Upper lobe of right lung (tissue), 1 donor: ENCODE data around the gene TRAF2. TPM values are rescaled to one million over a fixed set of nuclear protein-coding genes. Genes with fewer than 3 reads are reported as not detected.

Experiments
- ATAC-seq: fragments of 200-7000 bp; cut with Tn5 transposase; one replicate; pipeline ENCODE4 v1.9.1; 2020; ENCODE audit warnings: mild to moderate bottlenecking, moderate library complexity
- DNase-seq: peaks from one replicate; pipeline ENCODE4 v3.0.0-alpha.2; 2020
- H3K27ac ChIP-seq: fragments of 200-600 bp; one replicate; pipeline ENCODE4 v1.8.0; 2022
- H3K27me3 ChIP-seq: fragments of 200-600 bp; one replicate; pipeline ENCODE4 v1.8.0; 2022; ENCODE audit warnings: mild to moderate bottlenecking
- H3K36me3 ChIP-seq: fragments of 200-600 bp; one replicate; pipeline ENCODE4 v1.8.0; 2022
- H3K4me1 ChIP-seq: fragments of 200-600 bp; one replicate; pipeline ENCODE4 v1.8.0; 2022
- H3K4me3 ChIP-seq: fragments of 200-600 bp; one replicate; pipeline ENCODE4 v1.8.0; 2022; ENCODE audit warnings: mild to moderate bottlenecking
- H3K9me3 ChIP-seq: fragments of 200-600 bp; one replicate; pipeline ENCODE4 v1.8.0; 2022
- CTCF ChIP-seq: fragments of 200-600 bp; IDR thresholded peaks from one replicate; pipeline ENCODE4 v1.8.0; 2022; ENCODE audit warnings: antibody characterized with exemption
- intact Hi-C: fragments of 100-400 bp; cut with DNase I; formaldehyde crosslinking; loops from one replicate; pipeline ENCODE4 v1.11.0; 2022
- total RNA-seq: library from RNA; stranded (reverse); fragmentation: NEBNext Ultra II Directional; extraction: Animal tissue kit (Norgen Biotek cat#: 25700); gene quantifications from one replicate; pipeline ENCODE4 v1.2.1, GENCODE V29; 2021
- donor health status: DM: no; HTN: yes; CAD: no; lungs with severe emphysema.

The TRAF2 gene
- total RNA-seq, 1 donor from 2014 or later: 14.8 TPM

- ATAC-seq (no peak), DNase-seq (no peak)
- no peak for TF ChIP-seq CTCF
- intact Hi-C loops: no loop called here
- no peaks in the 10 kb centered on the region for H3K9me3 ChIP-seq
- H3K27ac ChIP-seq: no peak overlapping the region
- peaks cover 20% of the 10 kb centered on the region for H3K4me1 ChIP-seq
- no peaks in the 10 kb centered on the region for H3K27me3 ChIP-seq
- peaks cover 35% of the 10 kb centered on the region for H3K36me3 ChIP-seq
- H3K4me3 ChIP-seq: no peak overlapping the region
These were observed 25.8 kb upstream of the TRAF2 start for GRCh38 chr9:136860529-136860928.

GRCh38 chr9:136860933-136861873 lies 25.1 kb upstream of the TRAF2 start:
- H3K27me3 ChIP-seq: no peaks in the 10 kb centered on the region
- no peak for ATAC-seq
- peaks cover 35% of the 10 kb centered on the region for H3K36me3 ChIP-seq
- TF ChIP-seq CTCF: no peak
- peaks cover 20% of the 10 kb centered on the region for H3K4me1 ChIP-seq
- DNase-seq: no peak
- H3K27ac ChIP-seq: no peak overlapping the region
- H3K9me3 ChIP-seq: no peaks in the 10 kb centered on the region
- H3K4me3 ChIP-seq: no peak overlapping the region
- intact Hi-C loops: no loop called here

- no peaks in the 10 kb centered on the region for H3K9me3 ChIP-seq
- no peak for ATAC-seq
- H3K4me3 ChIP-seq: no peak overlapping the region
- no peak for TF ChIP-seq CTCF
- intact Hi-C loops: no loop called here
- H3K4me1 ChIP-seq: peaks cover 22% of the 10 kb centered on the region
- DNase-seq: no peak
- H3K27ac ChIP-seq: no peak overlapping the region
- no peaks in the 10 kb centered on the region for H3K27me3 ChIP-seq
- peaks cover 35% of the 10 kb centered on the region for H3K36me3 ChIP-seq
These were observed 24.4 kb upstream of the TRAF2 start for GRCh38 chr9:136861874-136862457.

GRCh38 chr9:136862849-136863622 lies 23.3 kb upstream of the TRAF2 start:
- DNase-seq: no peak
- no peak for TF ChIP-seq CTCF

GRCh38 chr9:136863623-136864273 lies 22.6 kb upstream of the TRAF2 start:
- no peaks in the 10 kb centered on the region for H3K27me3 ChIP-seq
- ATAC-seq (no peak), DNase-seq (no peak)
- TF ChIP-seq CTCF: no peak
- H3K36me3 ChIP-seq: peaks cover 35% of the 10 kb centered on the region
- no peak overlapping the region for H3K4me3 ChIP-seq
- intact Hi-C loops: no loop called here
- peaks cover 27% of the 10 kb centered on the region for H3K4me1 ChIP-seq
- H3K9me3 ChIP-seq: no peaks in the 10 kb centered on the region
- H3K27ac ChIP-seq: no peak overlapping the region

More at GRCh38 chr9:136862849-136863622, 23.3 kb upstream of the TRAF2 start:
- no peak for ATAC-seq
- Histone ChIP-seq H3K27ac (no peak overlapping the region), H3K36me3 (peaks cover 35% of the 10 kb centered on the region), H3K4me3 (no peak overlapping the region), H3K27me3 (no peaks in the 10 kb centered on the region), H3K9me3 (no peaks in the 10 kb centered on the region), H3K4me1 (peaks cover 27% of the 10 kb centered on the region)
- intact Hi-C loops: no loop called here
